Type B pancreatic cell (in vitro differentiated cells): ENCODE measurements around the gene ZDHHC19. TPM values are rescaled to one million over a fixed set of nuclear protein-coding genes. Genes with fewer than 3 reads are reported as not detected.
A peak's percentile ranks its signal among the peaks of the same experiment; 100 is the strongest.

Source experiments
- DNase-seq: peaks from one replicate; pipeline ENCODE4 v3.0.0; 2021; ENCODE audit warnings: mixed read lengths; ENCODE audit not compliant: unreplicated experiment; ENCODE audit errors: extremely low spot score
- H3K27ac Mint-ChIP-seq: 2 replicates; pipeline ENCODE4 v1.8.0; 2021; ENCODE audit warnings: mild to moderate bottlenecking, mixed read lengths
- H3K27me3 Mint-ChIP-seq: 2 replicates; pipeline ENCODE4 v1.8.0; 2021; ENCODE audit warnings: mixed read lengths
- H3K36me3 Mint-ChIP-seq: 2 replicates; pipeline ENCODE4 v1.8.0; 2021; ENCODE audit warnings: mixed read lengths
- H3K4me1 Mint-ChIP-seq: one replicate; pipeline ENCODE4 v1.8.0; 2021; ENCODE audit warnings: mixed read lengths; ENCODE audit not compliant: unreplicated experiment
- H3K4me3 Mint-ChIP-seq: 2 replicates; pipeline ENCODE4 v1.8.0; 2021; ENCODE audit warnings: mild to moderate bottlenecking, mixed read lengths
- H3K9me3 Mint-ChIP-seq: 2 replicates; pipeline ENCODE4 v1.8.0; 2021; ENCODE audit warnings: mixed read lengths
- CTCF ChIP-seq: fragments of 200-600 bp; sonication (generic); conservative IDR thresholded peaks from 2 replicates; pipeline ENCODE4 v1.5.0; 2021; ENCODE audit warnings: antibody characterized with exemption, mild to moderate bottlenecking
- total RNA-seq: library from RNA; stranded (reverse); gene quantifications from 2 replicates; pipeline ENCODE4 v1.2.1, GENCODE V29; 2021; ENCODE audit warnings: low replicate concordance

ZDHHC19 gene
- total RNA-seq, 1 donor from 2014 or later = 0.85 TPM

DNA sequence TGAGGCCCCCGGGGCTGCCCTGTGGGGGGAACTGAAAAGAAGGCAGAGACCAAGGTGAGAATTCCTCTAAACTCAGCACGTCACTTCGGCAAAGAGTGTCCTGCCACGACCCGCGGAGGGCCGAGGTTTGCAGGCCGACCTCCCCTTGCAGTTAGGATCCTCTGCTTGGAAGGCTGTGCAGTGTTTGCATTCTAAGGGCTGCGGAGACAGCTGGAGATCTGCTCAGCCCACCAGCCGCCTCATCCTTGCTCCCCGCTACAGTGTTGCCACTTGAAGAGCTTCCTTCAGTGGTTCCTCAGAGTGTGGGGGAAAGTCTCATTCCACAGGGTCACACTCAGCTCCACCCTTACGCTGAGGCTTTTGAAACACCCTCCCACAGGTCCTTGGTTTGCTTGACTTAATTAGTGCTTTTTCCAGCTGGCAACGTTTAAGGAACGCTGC lies 15.9 kb upstream of the ZDHHC19 start:
- peak overlapping the region; percentile 26 for H3K27ac Mint-ChIP-seq
- no peaks in the 10 kb centered on the region for H3K36me3 Mint-ChIP-seq
- H3K4me1 Mint-ChIP-seq = no peaks in the 10 kb centered on the region
- no peak overlapping the region for H3K4me3 Mint-ChIP-seq
- no peaks in the 10 kb centered on the region for H3K9me3 Mint-ChIP-seq
- no peak for DNase-seq
- TF ChIP-seq CTCF = no peak
- H3K27me3 Mint-ChIP-seq = no peaks in the 10 kb centered on the region

- DNase-seq = no peak
- no peaks in the 10 kb centered on the region for H3K9me3 Mint-ChIP-seq
- no peak overlapping the region for H3K27ac Mint-ChIP-seq
- no peaks in the 10 kb centered on the region for H3K36me3 Mint-ChIP-seq
- H3K4me3 Mint-ChIP-seq = no peak overlapping the region
- no peak for TF ChIP-seq CTCF
- H3K27me3 Mint-ChIP-seq = no peaks in the 10 kb centered on the region
- no peaks in the 10 kb centered on the region for H3K4me1 Mint-ChIP-seq
These were observed 14.7 kb upstream of the ZDHHC19 start for GRCh38 chr3:196225763-196226364.

DNA sequence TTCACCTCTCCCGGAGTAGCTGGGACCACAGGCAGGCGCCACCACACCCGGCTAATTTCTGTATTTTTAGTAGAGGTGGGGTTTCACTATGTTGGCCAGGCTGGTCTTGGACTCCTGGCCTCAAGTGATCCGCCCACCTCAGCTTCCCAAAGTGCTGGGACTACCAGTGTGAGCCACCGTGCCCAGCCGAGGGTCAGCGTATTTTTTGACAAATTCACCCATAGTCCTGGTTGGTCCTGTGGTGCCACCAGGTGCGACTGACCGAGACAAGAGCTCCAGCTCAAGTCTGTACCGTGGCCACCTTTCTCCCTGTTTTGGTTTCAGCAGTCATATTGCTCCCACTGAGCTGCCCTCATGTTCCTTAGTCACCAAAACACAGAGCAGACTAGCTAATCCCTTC lies 13.9 kb upstream of the ZDHHC19 start:
- H3K27me3 Mint-ChIP-seq = no peaks in the 10 kb centered on the region
- no peaks in the 10 kb centered on the region for H3K36me3 Mint-ChIP-seq
- TF ChIP-seq CTCF = no peak
- H3K4me1 Mint-ChIP-seq = no peaks in the 10 kb centered on the region
- no peak overlapping the region for H3K27ac Mint-ChIP-seq
- DNase-seq = no peak
- no peaks in the 10 kb centered on the region for H3K9me3 Mint-ChIP-seq
- no peak overlapping the region for H3K4me3 Mint-ChIP-seq

DNA sequence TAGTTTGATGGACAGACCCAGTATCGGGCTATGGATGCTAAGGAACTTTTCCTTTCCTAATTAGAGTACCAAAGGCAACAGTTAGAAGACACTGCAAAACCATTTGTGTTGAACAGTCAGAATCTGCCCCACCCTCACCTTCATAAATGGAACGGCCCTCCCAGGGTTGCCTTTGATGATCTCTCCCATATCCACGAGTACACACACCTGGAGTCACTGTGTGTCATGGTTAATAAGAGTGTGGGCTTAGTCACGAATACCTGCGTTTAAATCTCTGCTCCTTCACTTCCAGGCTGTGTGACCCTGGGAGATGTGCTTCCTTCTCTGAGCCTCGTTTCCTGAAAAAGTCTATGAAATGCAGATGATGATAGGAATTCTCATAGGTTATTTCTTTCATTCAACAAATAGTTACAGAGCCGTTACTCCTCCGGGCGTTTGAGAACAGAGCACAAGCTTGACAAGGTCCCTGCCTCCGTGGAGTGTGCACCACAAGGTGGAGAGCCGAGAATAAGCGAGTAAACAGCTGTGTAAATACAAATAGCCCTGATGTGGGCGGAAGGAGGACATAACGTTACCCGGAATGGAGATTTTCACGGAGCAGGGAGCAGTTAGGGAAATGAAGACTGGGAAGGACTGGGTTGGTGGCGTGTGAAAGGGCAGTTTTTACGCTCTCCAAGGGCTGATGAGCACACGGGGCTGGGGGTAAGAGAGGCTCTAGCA lies 11.8 kb upstream of the ZDHHC19 start:
- no peak overlapping the region for H3K4me3 Mint-ChIP-seq
- no peaks in the 10 kb centered on the region for H3K36me3 Mint-ChIP-seq
- DNase-seq = no peak
- H3K27me3 Mint-ChIP-seq = no peaks in the 10 kb centered on the region
- no peaks in the 10 kb centered on the region for H3K9me3 Mint-ChIP-seq
- H3K27ac Mint-ChIP-seq = no peak overlapping the region
- no peak for TF ChIP-seq CTCF
- peaks cover 7% of the 10 kb centered on the region for H3K4me1 Mint-ChIP-seq

DNA sequence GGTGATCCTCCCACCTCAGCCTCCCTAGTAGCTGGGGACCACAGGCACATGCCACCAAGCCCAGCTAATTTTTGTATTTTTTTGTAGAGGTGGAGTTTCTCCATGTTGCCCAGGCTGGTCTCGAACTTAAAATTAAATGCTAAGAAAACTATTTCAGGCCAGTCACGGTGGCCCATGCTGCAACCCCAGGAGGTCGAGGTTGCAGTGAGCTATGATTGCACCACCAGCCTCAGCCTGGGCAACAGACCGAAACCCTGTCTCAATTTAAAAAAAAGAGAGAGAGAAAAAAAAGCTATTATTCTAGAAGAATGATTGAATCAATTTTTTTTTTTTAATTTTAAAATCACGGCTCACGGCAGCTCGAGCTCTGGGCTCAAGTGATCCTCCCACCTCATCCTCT lies 9.8 kb upstream of the ZDHHC19 start:
- Mint-ChIP-seq H3K36me3 (no peaks in the 10 kb centered on the region), H3K9me3 (no peaks in the 10 kb centered on the region), H3K27me3 (peaks cover 3% of the 10 kb centered on the region), H3K4me3 (no peak overlapping the region), H3K27ac (no peak overlapping the region), H3K4me1 (peaks cover 7% of the 10 kb centered on the region)
- DNase-seq = no peak
- TF ChIP-seq CTCF = no peak
